Ramos (cell line): ENCODE results near the gene TIMP1.
"Not testable (repeated sequence)": the region's sequence is repeated elsewhere in the genome, so short reads cannot be mapped to it uniquely, and the experiment has no call there.

Source experiments
- in situ Hi-C: fragments of 300-500 bp; cut with MboI; formaldehyde crosslinking; loops from one replicate; pipeline ENCODE4 v1.14.3; 2022; ENCODE audit warnings: low sequenced_read_pairs; ENCODE audit not compliant: unreplicated experiment

TIMP1 gene

DNA sequence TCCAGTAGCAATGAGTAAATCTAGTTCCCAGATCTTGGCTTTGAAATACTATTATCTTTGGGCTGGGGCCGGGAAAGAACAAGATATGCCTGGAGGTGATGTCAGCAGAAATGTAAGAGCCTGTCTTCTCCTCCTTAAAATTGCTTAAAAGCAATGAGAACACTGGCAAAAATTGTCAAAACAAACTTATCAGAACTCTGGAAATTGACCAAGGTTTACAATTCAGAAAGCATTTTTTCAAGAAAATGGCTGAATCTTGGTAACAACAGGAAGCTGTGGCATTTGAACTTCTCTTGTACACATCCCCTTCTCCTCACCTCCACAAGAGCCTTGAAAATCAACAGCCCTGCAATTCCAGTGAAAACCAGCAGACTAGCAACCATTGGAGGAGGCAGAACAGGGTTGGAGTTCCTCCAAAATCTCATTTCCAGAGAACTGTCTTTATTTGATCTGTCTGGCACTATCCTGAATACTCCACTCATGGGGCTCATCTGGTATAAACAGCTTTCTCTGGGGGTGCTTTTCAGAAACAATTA lies 13.5 kb downstream of the TIMP1 start:
- in situ Hi-C loops = no loop called here

DNA sequence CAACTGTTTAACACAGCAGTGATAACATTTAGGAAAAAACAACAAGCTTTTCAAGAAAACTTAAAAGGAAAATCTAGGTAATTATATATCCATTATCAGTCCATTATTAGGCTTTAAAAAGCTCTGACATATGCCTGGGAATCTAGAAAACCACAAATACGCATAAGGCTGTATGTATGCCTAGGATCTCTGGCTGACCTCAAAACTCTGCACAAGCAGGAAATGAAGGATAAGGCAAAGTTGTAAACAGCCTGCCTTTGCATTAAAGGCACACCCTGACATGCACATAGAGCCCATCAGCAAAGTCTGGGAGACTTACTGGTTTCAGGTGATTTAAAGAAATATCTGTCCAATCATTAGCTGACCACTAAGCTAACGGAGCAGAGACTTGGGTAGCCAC lies 14.0 kb downstream of the TIMP1 start:
- in situ Hi-C loops = no loop called here

DNA sequence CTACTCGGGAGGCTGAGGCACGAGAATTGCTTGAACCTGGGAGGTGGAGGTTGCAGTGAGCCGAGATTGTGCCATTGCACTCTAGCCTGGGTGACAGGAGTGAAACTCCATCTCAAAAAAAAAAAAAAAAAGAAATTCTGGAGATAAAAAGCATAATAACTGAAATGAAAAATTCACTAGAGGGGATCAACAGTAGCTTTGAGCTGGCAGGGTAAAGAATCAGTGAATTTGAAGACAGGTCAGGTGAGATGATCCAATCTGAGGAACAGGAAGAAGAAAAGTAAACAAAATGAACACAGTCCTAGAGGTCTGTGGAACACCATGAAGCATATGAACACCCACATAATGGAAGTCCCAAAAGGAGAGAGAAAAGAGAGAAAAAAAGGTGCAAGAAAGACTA lies 15.0 kb downstream of the TIMP1 start:
- in situ Hi-C loops = no loop called here

- in situ Hi-C loops = not testable (repeated sequence)
These were observed 20.9 kb downstream of the TIMP1 start for GRCh38 chrX:47603125-47603524.

- in situ Hi-C loops = no loop called here
These were observed 22.8 kb downstream of the TIMP1 start for GRCh38 chrX:47605024-47605423.

GRCh38 chrX:47607091-47607490 lies 24.9 kb downstream of the TIMP1 start:
- in situ Hi-C loops = no loop called here

GRCh38 chrX:47608130-47608810 lies 26.0 kb downstream of the TIMP1 start:
- in situ Hi-C loops = no loop called here

DNA sequence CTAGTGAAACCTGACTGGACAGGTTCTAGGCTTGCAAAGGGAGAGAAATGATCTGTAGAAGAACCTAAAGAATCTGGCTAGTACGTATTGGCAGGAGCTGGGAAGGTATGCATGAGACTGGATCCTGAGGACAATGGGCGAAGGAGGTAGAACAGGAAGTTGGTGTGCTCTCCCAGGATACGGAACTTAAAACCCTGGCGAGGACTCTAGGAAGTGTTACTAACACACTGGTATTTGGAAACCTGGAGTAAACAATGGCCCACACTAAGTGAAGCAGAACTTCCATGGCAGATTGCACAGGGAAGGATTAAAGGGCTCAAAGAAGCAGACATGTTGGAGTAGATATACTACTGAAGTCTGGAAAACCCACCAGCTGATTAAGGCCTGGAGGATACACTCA lies 28.3 kb downstream of the TIMP1 start:
- in situ Hi-C loops = no loop called here

- in situ Hi-C loops = no loop called here
These were observed 29.3 kb downstream of the TIMP1 start for GRCh38 chrX:47611489-47611888.

- in situ Hi-C loops = no loop called here
These were observed 29.7 kb downstream of the TIMP1 start for GRCh38 chrX:47611926-47612325.

GRCh38 chrX:47612418-47612817 lies 30.2 kb downstream of the TIMP1 start:
- in situ Hi-C loops = no loop called here

GRCh38 chrX:47613082-47613481 lies 30.8 kb downstream of the TIMP1 start:
- in situ Hi-C loops = no loop called here

DNA sequence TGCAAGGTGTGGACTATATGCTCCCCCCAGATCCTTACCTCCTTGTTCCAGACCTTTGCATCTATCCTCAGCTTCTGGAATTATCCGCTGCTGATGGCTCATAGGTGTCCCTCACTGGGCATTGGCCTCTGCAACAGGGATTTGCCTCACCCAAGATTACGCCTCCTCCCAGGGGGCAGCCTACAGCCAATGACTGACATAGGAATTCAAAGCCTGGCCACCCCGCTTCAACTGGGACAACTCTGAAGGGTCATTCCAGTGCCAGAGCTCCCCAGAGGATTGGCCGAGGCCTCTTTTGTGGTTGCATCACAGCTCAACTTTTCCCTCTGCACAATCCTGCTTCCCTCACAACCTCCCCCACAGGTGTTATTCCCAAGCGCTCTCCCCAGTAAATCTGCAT lies 32.4 kb downstream of the TIMP1 start:
- in situ Hi-C loops = no loop called here

DNA sequence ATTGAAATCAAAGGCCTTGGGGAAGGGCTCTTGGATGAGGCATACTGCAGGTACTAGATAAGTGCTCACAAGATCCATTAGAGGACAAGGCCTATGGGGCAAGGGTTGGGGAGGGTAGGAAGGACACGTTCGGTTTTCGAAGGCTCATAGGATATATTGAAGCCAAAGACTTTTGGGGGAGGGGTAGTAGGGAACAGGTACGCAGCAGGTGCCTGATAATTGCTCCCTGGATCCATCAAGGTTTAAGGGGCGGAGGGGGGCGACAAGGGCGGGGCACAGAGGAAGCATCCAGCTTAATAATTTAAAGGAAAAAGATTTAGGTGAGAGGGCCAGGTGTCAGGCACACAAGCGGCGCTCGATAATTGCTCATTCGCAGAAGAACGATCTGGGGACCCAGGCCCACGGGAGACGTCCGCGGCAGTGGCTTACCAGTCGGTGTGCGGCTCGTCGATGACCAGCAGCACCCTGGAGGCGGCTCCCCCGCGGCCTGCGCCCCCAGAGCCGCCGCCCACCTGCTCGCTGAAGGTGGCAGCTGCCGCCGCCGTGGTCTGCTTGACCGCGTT lies 36.8 kb downstream of the TIMP1 start:
- in situ Hi-C loops = no loop called here

DNA sequence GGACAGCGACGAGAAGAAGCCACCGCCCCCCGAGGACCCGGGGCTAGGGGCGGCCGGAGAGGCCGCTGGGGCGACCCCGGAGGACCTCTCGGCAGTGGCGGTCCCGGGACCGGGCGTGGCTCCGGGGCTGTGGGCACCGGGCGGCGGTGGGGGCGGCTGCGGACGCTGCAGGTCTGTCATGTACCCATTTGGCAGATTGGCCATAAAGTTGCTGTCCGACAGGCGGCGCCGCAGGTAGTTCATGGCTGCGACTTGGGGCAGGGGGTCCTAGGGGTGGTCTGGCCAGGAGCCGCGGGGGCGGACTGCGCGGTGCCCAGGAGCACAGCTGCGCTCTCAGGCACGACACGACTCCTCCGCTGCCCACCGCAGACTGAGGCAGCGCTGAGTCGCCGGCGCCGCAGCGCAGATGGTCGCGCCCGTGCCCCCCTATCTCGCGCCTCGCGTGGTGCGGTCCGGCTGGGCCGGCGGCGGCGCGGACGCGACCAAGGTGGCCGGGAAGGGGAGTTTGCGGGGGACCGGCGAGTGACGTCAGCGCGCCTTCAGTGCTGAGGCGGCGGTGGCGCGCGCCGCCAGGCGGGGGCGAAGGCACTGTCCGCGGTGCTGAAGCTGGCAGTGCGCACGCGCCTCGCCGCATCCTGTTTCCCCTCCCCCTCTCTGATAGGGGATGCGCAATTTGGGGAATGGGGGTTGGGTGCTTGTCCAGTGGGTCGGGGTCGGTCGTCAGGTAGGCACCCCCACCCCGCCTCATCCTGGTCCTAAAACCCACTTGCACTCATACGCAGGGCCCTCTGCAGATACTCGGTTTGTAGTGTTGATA lies 37.5 kb downstream of the TIMP1 start, which contains the start of gene SYN1:
SYN1 (minus strand) TSS at position 372 of the 817 bp plus-strand sequence; CDS start at position 243, 129 bp downstream.
- in situ Hi-C loops = no loop called here

DNA sequence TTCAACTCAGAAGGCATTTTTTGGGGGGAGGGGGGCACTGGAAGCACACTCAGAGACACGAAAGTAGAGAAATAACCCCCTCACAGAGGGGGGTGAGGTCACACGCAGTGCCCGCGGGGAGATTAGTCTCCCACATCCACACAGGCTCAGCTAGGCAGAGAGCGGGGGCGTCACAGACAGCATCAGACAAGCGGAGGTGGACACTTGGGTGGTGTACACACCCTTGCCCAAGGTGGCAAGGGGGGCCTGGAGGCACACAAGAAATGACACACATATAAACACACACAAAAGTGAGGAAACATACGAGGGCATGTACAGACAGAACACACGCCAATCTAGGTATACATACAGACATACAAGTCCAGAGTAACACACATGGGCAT lies 38.1 kb downstream of the TIMP1 start:
- in situ Hi-C loops = no loop called here

DNA sequence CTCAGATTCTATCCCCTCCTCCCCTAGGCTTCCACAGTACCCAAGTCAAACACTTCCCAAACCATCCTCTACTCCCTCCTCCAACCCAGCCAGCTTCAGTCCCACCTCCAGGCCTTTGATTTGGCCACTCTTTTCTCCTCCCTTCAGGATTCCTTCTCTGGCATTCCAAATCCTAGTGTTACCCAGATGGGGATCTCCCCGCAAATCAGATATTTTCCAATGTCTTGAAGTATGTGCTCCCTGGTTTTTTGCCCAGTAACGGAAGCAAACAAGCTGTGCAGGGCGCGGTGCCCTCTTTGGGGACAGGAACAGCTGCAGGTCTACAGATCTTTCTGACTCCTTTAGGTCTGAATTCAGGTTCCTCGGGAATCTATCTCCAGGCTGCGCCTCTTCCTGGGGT lies 39.6 kb downstream of the TIMP1 start:
- in situ Hi-C loops = no loop called here

DNA sequence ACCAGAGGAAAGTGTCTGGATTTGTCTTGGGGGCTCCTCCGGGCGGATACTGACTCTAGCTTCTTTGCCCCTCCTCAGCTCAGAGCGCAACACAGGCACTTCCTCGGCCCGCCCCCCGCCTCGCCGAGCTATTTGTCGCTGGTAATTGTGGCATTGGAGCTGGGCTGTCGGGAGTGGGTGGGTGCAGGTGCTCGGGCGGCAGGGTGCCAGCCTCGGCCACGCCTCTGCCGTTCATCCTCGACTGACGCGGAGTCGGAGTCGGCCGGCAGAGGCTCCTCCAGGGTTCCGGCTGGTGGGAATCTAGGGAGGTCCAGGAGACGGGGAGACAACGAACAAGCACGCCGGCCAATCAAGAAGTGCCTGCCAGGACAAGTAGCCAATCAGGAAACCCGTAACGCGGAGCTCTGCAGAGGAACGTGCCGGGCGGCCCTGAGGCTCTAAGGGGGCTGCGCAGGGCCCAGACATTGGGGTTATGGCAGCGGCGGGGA lies 41.3 kb downstream of the TIMP1 start:
- in situ Hi-C loops = no loop called here

DNA sequence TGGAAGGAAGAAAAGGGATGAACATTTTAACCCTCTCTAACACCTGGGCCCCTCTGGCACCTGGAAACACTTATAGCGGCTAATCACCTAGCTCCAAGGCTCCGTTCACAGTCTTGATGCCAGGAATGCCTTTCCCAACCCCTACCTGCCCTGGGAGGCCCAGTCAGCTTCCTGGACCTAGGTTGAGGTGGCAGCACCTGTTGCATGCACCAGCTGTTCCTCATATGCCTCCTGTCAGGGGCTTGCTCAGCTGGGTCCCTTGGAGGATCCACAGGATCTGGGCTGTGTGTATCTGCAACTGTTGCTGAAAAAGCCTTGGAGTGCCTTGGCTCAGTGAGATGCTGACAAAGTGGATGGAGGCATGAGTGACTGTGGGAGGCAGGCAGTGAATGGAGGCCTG lies 43.1 kb downstream of the TIMP1 start:
- in situ Hi-C loops = loop anchor here (25.0 kb wide), 1 partner anchor 412 kb away; no protein-coding TSS in a partner anchor

DNA sequence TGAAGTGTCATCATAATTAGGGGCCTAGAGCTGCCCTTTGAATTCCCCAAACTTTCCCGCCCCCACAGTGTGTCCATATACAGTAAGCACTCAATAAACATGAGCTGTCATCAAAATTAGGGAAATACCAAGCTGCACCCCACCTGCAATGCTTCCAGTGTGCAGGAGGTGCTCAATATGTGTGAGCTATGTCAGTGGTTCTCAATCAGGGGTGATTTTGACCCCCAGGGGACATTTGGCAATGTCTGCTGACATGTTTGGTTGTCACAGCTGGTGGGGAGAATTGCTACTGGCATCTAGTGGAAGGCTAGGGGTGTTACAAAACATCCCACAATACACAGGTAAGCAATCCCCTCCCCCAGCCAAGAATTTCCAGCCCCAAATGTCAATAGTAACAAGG lies 46.7 kb downstream of the TIMP1 start:
- in situ Hi-C loops = loop anchor here (25.0 kb wide), 1 partner anchor 408 kb away; no protein-coding TSS in a partner anchor
